GM12891 (cell line): ENCODE measurements around the gene TRPV6.

ENCODE experiments used
- POLR2A ChIP-seq: IDR thresholded peaks from 2 replicates; pipeline ENCODE4 v1.6.1; 2011; ENCODE audit warnings: low read depth, low read length, control low read depth
- POLR2AphosphoS5 ChIP-seq: IDR thresholded peaks from 2 replicates; pipeline ENCODE4 v1.6.1; 2011; ENCODE audit warnings: low read depth, low read length, control low read depth
- POU2F2 ChIP-seq: IDR thresholded peaks from 2 replicates; pipeline ENCODE4 v1.6.1; 2011; ENCODE audit warnings: low read depth, mild to moderate bottlenecking, control low read depth, low read length, moderate library complexity
- SPI1 ChIP-seq: IDR thresholded peaks from 2 replicates; pipeline ENCODE4 v1.6.1; 2011; ENCODE audit warnings: low read depth, low read length, control low read depth
- TAF1 ChIP-seq: IDR thresholded peaks from 2 replicates; pipeline ENCODE4 v1.6.1; 2011; ENCODE audit warnings: low read depth, low read length, control low read depth

GRCh38 chr7:142927949-142928348 lies 42.4 kb upstream of the TRPV6 start:
- TF ChIP-seq POLR2A (no peak), POLR2AphosphoS5 (no peak), POU2F2 (no peak), TAF1 (no peak), SPI1 (no peak)
